ENCODE measurements around the gene RNF214. TPM values are rescaled to one million over a fixed set of nuclear protein-coding genes. Genes with fewer than 3 reads are reported as not detected.

The RNF214 gene
- total and polyA plus RNA-seq, 2 of the 13 experiments (the other 11 are each of a cell fraction or from before 2014, with no cell fraction given) = 10.7 to 12.6 TPM

GRCh38 chr11:117219995-117220394 lies 12.5 kb upstream of the RNF214 start:
- CTCF ChIA-PET (ENCODE audit: low intra/inter-chr PET ratio, low total read pairs) = no interaction called here

More at GRCh38 chr11:117219995-117220394, 12.5 kb upstream of the RNF214 start:
- H2AFZ ChIP-seq (ENCODE audit: low read length) = no peak overlapping the region
- no peak for DNase-seq (ENCODE audit: low spot score)
- peaks cover 0 to 20% of the 10 kb centered on the region in 2 experiments; a peak in 2 of 5 replicates for H3K36me3 ChIP-seq (replicated peaks in 1 of 2; ENCODE audit: control insufficient read depth in 1 of 2, insufficient read depth in 2 of 2, low read length in 2 of 2)
- POLR2A ChIA-PET = no interaction called here
- WGBS (ENCODE audit: low lambda C conversion rate) = 94% methylated on average over 4 of the region's 4 CpGs
- no peak overlapping the region for H3K4me2 ChIP-seq (ENCODE audit: low read depth, low read length)
- no peak for ATAC-seq
- no peak for FAIRE-seq
- H3K9ac ChIP-seq (ENCODE audit: insufficient read depth, low read depth, low read length) = no peak overlapping the region
- TF ChIP-seq ZNF24 (IDR thresholded peaks at IDR 0.05) = no peak
- no peak for TF ChIP-seq HMGXB4 (CRISPR knock-in tag; IDR thresholded peaks at IDR 0.05; ENCODE audit: borderline replicate concordance in 1 of 2, low read depth in 1 of 2)
- no peak for TF ChIP-seq ZNF382 (CRISPR knock-in tag; IDR thresholded peaks at IDR 0.05; ENCODE audit: borderline replicate concordance)
- no peak for TF ChIP-seq ZNF547 (CRISPR knock-in tag; IDR thresholded peaks at IDR 0.05)
- no peak for TF ChIP-seq HNRNPL (IDR thresholded peaks at IDR 0.05; ENCODE audit: low read depth, low read length)
- no peak for TF ChIP-seq ZSCAN22 (CRISPR knock-in tag; IDR thresholded peaks at IDR 0.05)
- TF ChIP-seq NBN (conservative IDR thresholded peaks at IDR 0.05) = no peak
- no peak for TF ChIP-seq JUN (CRISPR knock-in tag; IDR thresholded peaks at IDR 0.05)
- TF ChIP-seq, protein P1, sequence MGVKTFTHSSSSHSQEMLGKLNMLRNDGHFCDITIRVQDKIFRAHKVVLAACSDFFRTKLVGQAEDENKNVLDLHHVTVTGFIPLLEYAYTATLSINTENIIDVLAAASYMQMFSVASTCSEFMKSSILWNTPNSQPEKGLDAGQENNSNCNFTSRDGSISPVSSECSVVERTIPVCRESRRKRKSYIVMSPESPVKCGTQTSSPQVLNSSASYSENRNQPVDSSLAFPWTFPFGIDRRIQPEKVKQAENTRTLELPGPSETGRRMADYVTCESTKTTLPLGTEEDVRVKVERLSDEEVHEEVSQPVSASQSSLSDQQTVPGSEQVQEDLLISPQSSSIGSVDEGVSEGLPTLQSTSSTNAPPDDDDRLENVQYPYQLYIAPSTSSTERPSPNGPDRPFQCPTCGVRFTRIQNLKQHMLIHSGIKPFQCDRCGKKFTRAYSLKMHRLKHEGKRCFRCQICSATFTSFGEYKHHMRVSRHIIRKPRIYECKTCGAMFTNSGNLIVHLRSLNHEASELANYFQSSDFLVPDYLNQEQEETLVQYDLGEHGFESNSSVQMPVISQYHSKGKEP (CRISPR knock-in tag; IDR thresholded peaks at IDR 0.05) = no peak
- TF ChIP-seq ZNF570 (CRISPR knock-in tag; IDR thresholded peaks at IDR 0.05; ENCODE audit: borderline replicate concordance) = no peak
- TF ChIP-seq POLR2AphosphoS5 (IDR thresholded peaks at IDR 0.05; ENCODE audit: low read depth, low read length) = no peak
- no peak overlapping the region for H3K27ac ChIP-seq (ENCODE audit: extremely low read length, insufficient read depth, low read length)
- BruUV-seq (replicated peaks) = no TSS peak
- H4K20me1 ChIP-seq (ENCODE audit: insufficient read depth, low read length) = no peaks in the 10 kb centered on the region
- H3K27me3 ChIP-seq (ENCODE audit: control insufficient read depth in 1 of 2, insufficient read depth in 2 of 2, low read length in 2 of 2) = no peaks in the 10 kb centered on the region
- intact Hi-C loops (cut with micrococcal nuclease; ENCODE audit: unreplicated experiment) = loop anchor here (10.0 kb wide), 1 partner anchor 115 kb away; no protein-coding TSS in a partner anchor
- in situ Hi-C loops (cut with HindIII; ENCODE audit: extremely low pct_ligation_motif_present, low pct_unique_long_range_greater_than_20kb) = loop anchor here (5.0 kb wide), 1 partner anchor 38 kb away; no protein-coding TSS in a partner anchor
- peaks cover 12% of the 10 kb centered on the region for H3K4me1 ChIP-seq (ENCODE audit: insufficient read depth, low read length)
- H3K4me3 ChIP-seq (replicated peaks in 1 of 3; ENCODE audit: insufficient read depth in 1 of 3, low read depth in 2 of 3, low read length in 3 of 3) = no peak overlapping the region
- no peaks in the 10 kb centered on the region for H3K9me3 ChIP-seq (ENCODE audit: low read length)
- no peaks in the 10 kb centered on the region for H3K79me2 ChIP-seq (ENCODE audit: insufficient read depth, low read length)

Measured in HepG2 (cell line).